CD4-positive, alpha-beta T cell treated with Interleukin-21 for 1 hour (primary cell): Measurements from ENCODE around the gene GOLGA7B.
A peak's percentile ranks its signal among the peaks of the same experiment; 100 is the strongest.

Source experiments
- DNase-seq: peaks from one replicate; pipeline ENCODE4 v3.0.0-alpha.2; 2020

GOLGA7B gene

DNA sequence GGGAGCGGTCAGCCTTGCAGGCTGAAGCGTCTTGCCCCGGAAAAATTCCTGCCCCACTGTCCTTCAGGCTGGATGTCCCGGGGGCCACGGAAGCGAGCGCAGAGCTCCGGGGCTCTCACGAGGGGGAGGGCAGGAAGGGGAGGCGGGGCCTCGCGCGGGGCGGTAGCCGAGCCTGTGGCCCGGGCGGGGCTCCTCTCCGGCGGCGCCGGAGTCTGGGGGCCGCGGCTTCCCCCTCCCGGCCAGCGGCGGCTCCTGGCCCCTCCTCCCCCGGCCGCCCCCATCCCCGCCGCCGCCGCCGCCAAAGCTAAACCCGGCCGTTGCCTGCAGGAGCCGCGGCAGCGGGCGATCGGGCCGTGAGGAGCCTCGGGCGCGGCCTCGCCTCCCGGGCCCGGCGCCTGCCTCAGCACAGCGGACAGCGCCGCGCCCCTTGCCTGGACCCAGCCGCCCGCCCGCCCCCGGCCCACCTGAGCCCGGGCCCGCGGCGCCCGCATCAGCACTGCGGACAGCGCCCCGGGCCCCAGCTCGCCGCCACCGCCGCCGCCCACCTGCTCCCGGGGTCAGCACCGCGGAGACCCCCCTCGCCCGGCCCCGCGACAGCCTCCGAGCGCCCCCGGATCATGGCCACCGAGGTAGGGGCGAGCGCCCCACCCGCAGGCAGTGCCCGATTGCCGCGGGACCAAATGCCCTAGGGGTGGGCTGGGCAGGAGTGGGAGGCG is at the start of gene GOLGA7B:
Gene GOLGA7B (plus strand): TSS at position 157 of the 716 bp plus-strand sequence. CDS start 461 bp downstream, at position 618.
- DNase-seq, result peak; percentile 62

DNA sequence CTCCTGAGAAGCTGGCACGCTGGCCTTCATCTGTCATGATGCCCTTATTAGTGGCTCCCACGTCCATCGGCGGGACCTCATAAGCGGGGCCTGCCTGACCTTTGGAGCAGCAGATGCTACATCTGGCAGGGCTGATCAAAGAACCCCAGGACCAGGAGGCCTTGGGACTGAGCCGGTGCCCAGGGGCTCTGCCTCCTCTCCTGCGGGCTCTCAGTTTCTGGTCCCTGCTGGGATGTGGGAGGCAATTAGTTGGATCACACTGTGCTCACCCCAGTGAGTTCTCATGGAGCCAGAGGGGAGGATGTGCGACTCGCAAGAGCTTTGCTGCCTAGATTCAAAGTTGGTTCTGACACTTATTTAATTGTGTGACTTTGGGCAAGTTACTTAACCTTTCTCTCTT is 49.2 kb upstream of the GOLGA7B start:
- DNase-seq, result no peak

DNA sequence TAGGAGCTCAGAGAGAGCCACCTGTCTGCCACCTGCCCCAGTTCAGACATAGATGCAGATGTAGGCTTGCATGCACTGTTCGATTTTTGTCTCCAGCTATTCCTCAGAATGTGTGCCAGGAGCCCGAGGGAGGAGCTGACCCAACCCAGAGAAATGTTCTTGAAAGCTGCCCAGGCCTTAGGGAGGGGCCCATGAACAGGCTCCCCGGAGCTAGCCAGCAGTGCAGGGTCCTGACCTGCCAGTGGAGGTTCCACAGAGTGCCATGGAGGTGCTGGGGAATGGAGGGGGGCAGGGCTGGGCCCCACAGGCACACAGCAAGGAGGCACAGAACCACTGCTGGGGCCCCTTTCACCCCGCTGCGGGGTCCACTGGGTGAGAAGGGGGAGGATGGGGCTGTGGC is 48.2 kb upstream of the GOLGA7B start:
- DNase-seq, result no peak

DNA sequence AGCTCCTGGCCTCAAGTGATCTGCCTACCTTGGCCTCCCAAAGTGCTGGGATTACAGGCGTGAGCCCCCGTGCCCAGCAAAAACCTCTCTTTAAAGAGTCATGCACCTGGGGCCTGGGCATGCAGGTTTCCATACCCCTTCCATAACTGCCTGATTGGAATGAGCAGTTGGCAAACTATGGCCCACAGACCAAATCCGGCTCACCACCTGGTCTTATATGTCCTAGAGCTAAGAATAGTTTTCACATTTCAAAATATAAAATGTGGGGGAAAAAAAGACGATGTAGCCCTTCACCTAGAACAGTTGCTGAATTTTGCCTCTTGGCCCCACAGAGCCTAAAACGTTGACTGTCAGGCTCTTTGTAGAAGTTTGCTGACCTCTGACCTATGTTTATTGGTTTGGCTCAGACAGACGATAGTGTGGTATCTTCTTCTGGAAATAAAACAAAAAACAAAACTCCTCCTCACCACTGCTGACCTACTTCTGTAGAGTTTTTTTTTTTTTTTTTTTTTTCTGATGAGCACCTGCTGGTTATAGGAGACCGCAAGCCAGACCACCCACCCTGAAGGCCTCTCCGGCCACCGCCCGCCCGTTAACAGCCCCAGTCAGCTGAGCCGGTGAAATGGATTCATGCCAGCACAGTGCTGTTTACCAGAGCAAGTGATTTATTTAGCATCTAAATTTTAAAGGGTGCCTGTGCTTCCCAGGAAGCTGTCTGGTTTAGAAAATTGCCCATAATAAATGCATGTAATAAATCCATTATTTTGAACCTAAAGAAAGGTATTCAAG is 44.4 kb upstream of the GOLGA7B start:
- DNase-seq, result no peak

DNA sequence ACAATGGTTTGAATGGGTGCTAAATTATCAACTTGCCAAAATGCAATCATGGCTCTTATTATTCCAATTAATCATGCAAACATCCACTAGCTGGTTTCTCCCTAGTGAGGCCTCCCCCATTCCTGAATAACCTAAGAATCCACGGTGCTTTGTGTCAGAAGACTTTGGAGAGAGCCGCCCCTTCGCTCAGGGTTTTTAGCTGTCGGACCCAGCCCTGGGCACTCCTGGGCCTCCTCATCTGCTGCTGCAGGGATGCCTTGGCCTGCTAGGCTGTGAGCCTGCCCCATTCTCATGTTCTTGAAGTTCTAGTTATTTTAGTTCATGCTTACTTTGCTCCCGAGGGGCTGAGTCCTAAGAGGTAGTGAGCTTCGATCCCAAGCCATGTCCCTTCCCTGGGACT is 43.7 kb upstream of the GOLGA7B start:
- no peak for DNase-seq

DNA sequence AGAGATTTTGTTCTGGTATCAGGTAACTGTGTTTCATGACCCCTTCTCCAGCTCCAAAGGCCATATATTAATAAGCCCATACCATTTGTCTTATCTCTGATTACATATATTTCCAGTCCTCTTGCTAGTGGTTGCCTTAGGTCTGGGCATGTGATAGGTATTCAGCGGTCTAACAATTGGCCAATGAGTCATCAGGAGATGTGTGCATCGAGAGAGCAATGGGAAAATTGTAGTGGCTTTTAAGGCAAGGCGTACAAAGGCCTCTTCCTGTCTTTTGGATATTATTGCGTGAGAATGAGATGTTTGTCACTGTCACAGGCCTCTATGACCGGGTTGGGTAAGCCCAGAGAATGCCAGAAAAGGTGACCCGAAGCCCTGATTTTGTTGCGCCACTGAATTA is 39.2 kb upstream of the GOLGA7B start:
- DNase-seq, result no peak

DNA sequence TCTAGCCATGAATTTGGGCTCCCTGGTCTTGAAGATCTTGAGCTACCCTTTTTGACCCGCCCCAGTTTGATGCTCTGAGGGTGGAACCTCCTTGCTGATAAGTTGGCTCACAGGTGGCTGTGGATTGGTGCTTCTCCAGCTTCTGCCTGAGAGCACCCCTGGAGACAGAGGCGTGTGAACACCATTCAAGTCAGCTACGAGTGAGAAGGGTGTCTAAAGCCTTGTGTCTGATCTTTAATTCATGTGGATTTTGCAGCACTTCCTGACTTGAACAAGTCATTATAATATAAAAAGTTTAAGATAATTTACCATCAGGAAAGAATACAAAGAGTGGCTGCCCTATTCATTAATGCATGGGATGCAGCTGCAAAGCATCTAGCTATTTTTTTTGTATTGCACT is 37.7 kb upstream of the GOLGA7B start:
- DNase-seq, result no peak

DNA sequence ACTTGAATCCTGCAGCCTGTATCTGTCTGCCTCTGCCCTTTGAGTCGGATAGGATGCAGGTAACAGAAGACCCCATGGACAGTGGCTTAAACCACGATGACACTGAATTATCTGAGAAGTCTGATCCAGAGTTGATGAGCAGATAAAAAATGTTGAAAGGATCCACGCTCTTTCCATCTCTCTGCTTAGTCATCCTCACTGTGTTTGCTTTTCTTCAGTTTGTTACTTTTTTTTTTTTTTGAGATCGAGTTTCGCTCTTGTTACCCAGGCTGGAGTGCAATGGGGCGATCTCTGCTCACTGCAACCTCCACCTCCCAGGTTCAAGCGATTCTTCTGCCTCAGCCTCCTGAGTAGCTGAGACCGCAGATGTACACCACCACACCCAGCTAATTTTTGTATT is 36.9 kb upstream of the GOLGA7B start:
- no peak for DNase-seq

DNA sequence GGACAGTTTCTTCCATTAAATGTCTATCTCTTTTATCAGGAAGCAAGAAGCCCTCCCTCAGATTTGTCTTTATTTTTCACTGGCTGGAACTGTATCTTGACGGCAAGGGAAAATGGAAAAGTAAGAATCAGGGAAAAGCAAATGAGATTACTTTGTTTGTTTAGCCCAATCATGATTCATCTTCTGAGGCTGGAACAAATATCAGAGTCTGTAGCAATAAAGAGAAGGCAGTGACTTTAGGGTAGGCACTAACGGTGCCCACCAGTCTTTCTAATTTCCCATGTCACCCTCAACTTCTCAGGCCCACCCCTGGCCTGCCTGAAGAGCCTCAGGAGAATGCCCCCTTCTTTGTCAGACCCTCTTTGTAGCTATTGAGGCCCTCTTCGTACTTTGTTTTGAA is 36.3 kb upstream of the GOLGA7B start:
- DNase-seq, result no peak

DNA sequence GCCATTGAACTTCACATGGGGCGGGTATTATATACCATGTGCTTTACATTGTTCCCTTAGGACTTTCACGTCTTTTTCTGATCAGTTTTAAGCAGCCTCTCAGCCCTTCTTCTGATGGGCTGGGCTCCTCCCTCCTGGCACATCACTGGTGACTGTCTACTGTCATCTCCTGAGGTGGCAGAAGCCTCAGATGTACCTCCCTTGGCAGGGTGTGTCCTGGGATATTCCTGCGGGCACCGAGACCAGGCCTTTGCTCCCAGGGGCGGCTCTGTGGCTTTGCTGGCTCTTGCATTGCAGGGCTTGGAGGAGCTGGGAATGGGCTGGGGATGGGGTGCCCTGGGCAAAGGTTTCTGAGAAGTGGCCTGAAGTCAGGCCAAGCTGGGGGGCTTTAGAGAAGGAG is 34.6 kb upstream of the GOLGA7B start:
- no peak for DNase-seq

DNA sequence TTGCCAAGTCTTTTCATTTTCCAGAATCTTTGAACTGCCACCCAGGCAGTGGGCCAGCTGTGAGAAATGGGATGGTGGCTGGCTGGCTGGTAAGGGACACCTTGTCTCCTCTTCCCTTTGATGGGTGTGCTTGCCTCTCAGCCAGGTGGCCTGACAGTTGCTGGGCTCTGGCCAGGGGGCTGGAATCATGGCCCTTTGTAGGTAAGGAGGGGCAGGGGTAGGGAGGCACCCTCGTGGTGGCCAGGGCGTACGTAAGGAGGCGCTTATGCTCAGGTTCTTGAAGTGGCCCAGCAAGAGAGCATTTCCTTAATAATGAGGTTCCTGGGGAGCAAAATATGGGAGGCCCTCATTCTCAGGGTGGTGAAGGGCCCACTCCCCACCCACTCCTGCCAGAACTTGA is 33.0 kb upstream of the GOLGA7B start:
- DNase-seq, result no peak

DNA sequence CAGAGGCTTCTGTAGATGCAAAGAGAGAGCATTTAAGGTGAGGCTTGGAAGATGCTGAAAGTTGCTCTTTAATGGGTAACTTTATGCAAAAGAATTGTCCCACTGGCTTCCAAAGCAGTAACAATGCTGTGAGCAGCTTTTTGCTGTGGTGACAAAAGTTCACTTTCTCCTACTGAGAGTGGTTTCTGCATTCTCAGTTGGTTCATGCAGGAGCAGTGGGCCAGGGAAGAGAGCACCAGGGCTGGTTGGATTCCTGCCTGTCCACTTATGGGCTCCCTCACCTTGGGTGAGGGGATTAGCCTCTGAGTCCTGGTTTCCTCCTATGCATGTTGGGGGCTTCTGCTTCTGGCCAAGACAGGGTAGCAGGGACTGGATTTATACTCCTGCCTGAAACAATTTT is 31.1 kb upstream of the GOLGA7B start:
- no peak for DNase-seq

DNA sequence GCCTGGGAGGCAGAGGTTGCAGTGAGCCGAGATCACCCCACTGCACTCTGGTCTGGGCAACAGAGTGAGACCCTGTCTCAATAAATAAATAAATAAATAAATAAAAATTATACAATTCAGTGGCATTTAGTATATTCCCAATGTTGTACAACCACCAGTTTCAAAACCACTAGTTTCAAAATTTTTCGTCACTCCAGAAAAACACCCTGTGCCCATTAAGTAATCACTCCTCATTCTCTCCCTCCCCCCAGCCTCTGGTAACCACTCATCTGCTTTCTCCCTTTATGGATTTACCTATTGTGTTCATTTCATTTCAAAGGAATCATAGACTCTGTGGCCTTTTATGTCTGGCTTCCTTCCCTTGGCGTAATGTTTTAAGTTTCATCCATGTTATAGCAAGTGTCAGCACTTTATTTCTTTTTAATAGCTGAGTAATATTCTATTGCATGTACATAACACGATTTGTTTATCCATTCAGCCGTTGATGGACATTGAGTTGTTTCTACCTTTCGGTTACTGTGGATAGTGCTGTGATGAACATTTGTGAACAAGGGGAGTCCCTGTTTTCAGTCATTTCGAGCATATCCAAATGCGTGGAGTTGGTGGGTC is 29.4 kb upstream of the GOLGA7B start:
- no peak for DNase-seq

DNA sequence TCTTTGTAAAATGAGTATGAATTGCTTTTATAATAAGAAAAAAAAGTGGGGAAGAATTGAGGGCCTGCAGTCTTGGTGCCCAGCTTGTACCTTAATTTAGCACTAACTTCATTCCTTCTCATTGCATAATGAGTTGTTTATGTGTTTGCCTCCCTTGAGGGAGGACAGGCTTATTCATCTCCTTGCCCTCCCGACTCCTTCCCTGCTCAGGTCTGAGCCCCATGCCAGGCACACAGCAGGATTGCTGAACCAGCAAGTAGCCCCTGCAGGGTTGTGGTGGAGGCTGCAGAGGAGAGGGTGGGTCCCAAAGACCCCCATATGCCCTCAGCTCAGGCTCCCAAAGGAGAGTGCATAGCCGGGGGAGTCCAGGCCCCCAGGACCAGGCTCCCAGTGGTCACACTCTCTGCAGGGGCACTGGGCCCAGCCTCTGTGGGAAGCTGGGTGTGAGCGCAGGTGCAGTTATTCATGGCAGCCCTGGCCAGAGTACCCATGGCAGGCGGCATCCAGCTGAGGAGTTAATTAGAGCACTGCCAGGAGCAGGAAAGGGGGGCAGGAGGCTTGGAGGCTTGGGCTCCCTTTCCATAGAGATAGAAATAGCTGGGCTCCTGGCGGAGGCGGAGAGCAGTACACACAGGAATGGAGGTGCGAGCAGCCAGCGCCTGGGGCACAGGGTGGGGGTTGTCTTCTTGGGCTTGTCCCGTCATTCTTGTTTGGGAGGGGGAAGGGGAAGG is 28.2 kb upstream of the GOLGA7B start:
- DNase-seq, result no peak

DNA sequence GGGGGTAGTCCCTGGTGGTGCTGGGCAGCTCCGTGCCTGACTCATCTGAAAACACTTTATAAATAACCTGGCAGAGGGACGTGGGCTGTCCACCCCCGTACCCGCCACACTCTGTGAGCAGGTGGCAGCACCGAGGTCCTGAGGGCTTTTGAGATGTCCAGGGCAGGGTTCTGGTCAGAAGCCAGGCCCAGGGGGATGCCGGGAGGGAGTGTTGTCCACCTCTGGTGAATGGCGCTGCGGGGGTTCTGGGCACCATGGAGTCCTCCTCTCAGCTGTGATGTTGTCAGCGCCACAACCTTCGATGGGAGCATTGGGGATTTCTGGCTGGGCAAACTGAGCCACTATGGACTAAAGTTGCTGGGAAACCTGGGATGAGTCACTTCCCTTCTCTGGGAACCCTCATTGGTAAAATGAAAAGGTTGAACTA is 27.4 kb upstream of the GOLGA7B start:
- no peak for DNase-seq

DNA sequence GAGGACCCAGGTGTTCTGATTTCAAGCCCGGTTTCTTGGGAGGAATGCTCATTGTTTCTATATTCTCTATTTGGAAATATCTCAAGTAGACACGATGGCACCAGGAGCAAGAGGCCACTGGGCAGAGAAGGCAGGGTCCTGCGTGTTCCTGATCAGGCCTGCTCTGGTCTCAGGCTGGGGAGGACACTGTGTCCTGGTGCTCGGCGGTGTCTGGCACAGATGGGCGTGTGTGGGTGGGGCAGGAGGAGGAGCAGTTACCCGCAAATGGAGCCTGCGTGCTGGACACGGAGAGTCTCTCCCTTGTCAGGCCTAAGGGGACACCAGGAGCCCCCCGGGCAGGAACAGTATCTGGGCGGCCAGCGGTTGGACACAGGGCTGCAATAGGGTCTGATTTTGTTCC is 25.9 kb upstream of the GOLGA7B start:
- no peak for DNase-seq

DNA sequence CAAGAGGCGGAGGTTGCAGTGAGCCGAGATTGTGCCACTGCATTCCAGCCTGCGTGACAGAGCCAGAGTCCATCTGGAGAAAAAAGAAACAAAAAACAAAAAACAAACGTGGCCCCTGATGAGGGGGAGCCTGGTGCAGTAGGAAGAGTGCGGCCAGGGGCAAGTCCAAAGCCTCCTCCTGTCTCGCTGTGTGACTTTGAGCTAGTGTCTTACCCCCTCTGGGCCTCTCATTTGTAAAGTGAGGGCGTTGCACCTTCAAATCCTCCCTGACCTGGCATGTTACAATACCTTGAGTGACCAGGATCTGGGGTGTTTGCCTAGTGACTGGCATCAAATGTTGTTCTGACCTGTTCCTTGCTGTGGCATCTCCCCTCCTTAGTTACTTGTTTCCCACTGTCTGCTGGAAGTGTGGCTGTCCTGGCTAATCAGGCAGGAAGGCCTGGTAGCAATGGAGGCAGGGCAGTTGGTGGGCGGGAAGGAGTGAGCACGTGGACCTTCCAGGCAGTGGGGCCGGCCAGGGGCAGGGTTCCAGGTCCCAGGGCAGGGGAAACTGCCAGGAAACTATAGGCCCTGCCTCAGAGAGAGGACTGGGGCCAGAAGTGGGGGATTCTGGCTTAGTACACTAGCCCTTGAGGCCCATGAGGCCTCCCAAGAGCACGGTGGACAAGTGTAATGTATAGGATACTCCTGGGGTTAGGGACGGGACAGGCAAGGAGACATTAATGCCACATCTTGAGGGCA is 24.5 kb upstream of the GOLGA7B start:
- DNase-seq, result no peak

DNA sequence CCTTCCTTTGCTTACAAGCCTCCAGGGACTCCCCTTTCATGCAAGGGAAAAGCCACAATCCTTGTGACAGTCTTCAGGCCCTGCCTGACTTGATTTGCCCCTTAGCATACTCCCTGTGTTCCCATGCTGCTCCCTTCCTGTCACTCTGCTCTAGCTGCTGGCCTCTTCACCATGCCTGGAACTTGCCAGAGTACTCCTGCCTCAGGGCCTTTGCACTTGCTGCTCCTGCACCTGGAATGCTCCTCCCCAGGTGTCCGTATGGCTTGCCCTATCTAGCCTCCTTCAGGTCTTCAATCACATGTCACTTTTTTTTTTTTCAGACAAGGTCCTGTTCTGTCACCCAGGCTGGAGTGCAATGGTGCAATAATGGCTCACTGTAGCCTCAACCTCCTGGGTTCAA is 22.8 kb upstream of the GOLGA7B start:
- DNase-seq, result no peak

DNA sequence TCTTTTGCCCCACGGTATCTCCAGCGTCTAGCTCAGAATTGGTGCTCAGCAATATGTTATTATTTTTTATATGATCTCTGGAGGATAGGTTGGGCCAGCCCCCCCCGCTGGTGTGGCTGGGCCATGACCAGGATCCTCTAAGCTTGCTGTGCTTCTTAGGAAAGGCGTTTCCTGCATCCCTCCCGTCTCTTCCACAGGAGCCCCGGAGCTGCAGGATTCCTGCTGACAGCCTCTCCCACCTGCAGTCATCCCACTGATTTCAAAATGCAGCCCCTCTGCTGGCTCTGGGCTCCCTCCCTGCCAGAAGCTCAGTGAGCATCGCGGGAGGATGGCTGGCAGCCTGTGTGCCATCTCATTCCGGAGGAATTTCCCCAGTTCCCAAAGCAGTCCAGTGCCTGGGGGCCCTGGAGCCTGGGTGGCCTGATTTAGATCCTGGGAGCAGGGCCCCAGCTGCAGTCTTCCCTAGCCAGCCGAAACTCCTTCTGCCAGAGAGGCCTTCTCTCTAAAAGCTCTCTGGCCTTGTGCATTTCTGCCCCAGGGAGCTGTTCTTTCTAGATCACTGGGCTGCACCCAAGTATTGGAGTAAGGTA is 21.8 kb upstream of the GOLGA7B start:
- no peak for DNase-seq

DNA sequence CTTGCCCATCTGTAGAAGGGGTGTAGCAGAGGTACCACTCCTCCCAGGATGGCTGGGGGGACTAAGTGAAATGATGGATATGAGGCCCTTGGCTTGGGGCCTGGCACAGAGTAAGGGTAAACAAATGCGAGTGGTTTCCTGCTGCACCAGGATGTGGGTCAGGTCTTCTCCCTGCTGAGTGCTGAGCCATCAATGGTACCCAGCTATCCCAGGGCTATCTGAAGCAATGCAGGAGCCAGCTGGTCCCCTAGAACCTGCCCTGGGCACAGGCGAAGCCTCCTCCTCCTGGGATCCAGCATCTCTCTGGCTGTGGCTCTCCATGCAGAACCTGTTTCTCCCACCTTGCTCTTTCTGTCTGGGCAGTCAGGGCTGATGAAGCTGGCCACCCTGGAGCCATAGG is 20.9 kb upstream of the GOLGA7B start:
- DNase-seq, result peak; percentile 7

DNA sequence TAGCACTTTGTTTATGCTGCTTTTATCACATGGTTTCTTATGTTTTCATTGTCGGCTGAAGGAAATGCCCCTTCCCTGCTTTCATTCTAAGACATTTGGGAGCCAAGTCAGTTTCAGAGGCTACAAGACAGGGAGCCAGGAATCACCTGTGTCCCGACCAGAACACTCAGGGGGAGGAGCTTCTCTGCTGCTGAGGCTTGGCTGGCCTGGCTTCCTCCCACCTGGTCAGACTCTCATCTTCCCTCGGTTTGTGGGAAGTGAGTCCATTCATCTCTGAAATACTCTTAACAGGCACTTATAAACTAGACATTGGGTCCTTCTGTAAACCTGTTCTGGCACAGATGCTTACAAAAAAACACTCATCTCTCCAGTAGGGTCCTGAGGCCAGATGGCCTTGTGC is 19.6 kb upstream of the GOLGA7B start:
- no peak for DNase-seq

DNA sequence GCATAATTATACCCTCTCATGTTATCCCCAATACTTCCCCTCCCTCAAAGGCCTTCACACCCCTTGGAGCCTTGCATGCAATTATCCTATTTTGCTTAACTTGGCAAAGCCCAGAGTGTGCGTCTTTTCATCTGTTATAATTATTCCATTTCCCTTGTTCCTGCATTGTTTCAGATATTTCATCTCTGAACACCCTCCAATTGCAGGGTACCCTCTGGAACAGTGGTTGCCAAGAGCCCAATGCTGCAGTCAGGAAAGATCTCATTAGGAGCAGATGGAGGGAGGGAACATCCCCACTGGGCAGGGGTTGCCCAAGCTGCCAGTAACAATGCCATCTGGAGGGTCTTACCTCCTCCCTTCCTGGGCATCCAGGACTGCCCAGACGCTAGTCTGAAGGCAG is 18.4 kb upstream of the GOLGA7B start:
- DNase-seq, result no peak
